Pancreas (tissue), 10 donors: ENCODE data around the gene SMIM12. TPM values are rescaled to one million over a fixed set of nuclear protein-coding genes. Genes with fewer than 3 reads are reported as not detected.

ENCODE experiments used
- ATAC-seq, 4 donors: fragments of 200-7000 bp; cut with Tn5 transposase; one replicate each; pipeline versions ENCODE4 v1.8.0 to v1.9.1; 2020; ENCODE audit warnings: mild to moderate bottlenecking in 4 of 4, moderate library complexity in 4 of 4
- DNase-seq, 6 donors: peaks; one replicate each; pipeline ENCODE4 v3.0.0-alpha.2; 2020
- FAIRE-seq: peaks from 2 replicates; lab custom pipeline; 2012; peaks lifted over from hg19 to GRCh38; lab: Jason Lieb, UNC
- H3K27ac ChIP-seq, 4 donors: fragments of 200-600 bp; sonication (generic); 1 replicate in 3 of 4; 2 replicates in 1 of 4; pipeline versions ENCODE4 v1.5.0 to v1.8.0; 2020
- H3K27me3 ChIP-seq, 4 donors: fragments of 200-600 bp; one replicate each; pipeline ENCODE4 v1.8.0; 2021
- H3K36me3 ChIP-seq, 3 donors: fragments of 200-600 bp; sonication (generic) in 1 of 3; one replicate each; pipeline versions ENCODE4 v1.5.0 to v1.8.0; 2020 to 2021
- H3K4me1 ChIP-seq, 3 donors: fragments of 200-600 bp; one replicate each; pipeline ENCODE4 v1.8.0; 2021
- H3K4me3 ChIP-seq, 4 donors: fragments of 200-600 bp; sonication (generic) in 2 of 4; one replicate each; pipeline versions ENCODE4 v1.5.0 to v1.8.0; 2020 to 2021
- H3K9me3 ChIP-seq, 4 donors: fragments of 200-600 bp; one replicate each; pipeline ENCODE4 v1.8.0; 2021
- CTCF ChIP-seq, 4 donors: fragments of 200-600 bp; sonication (generic) in 3 of 4; IDR thresholded peaks; one replicate each; pipeline versions ENCODE4 v1.5.0 to v1.8.0; 2021; ENCODE audit warnings: antibody characterized with exemption in 4 of 4
- WGBS, 2 donors: extraction: QIAGEN DNeasy Blood & Tissue Kit; methylation state at CpG; one replicate each; pipeline ENCODE4 v1.1.7; 2013; 5-methylcytosine and 5-hydroxymethylcytosine counted together
- intact Hi-C, 3 donors: fragments of 100-400 bp; cut with DNase I; formaldehyde crosslinking; loops; one replicate each; pipeline versions ENCODE4 v1.11.1 to v1.14.2; 2022
- polyA plus RNA-seq, 2 donors: library from polyadenylated mRNA; stranded (reverse); fragments of 200-250 nt; gene quantifications; one replicate each; pipeline ENCODE4 v1.2.3, GENCODE V29; 2013
- total RNA-seq, 6 donors: library from RNA; stranded (reverse); fragmentation: NEBNext Ultra II Directional in 4 of 6; extraction: Animal tissue kit (Norgen Biotek cat#: 25700) in 4 of 6; gene quantifications; one replicate each; pipeline versions ENCODE4 v1.2.1 to v1.2.4, GENCODE V29; 2021 to 2023
- donor health status: healthy with polysubstance abuse.
- donor health status: DM: no; HTN: no; CAD: no; lungs with moderate emphysema.
- donor health status: DM: no; HTN: no; CAD: no.
- donor health status: control.
- donor health status: control.
- donor health status: Bipolar disorder and iron deficiency.
- donor health status: DM: yes; HTN: yes; CAD: no.
- donor health status: DM: no; HTN: no; CAD: no.
- donor health status: DM: no; HTN: no; CAD: no.
- donor health status: DM: yes; HTN: yes; CAD: no.

SMIM12 gene
- total and polyA plus RNA-seq, 8 donors = 6.2 to 18.5 (median 14.3) TPM

- intact Hi-C loops = no loop called here
- no peaks in the 10 kb centered on the region for H3K27me3 ChIP-seq
- TF ChIP-seq CTCF (IDR thresholded peaks at IDR 0.05) = no peak
- H3K36me3 ChIP-seq = no peaks in the 10 kb centered on the region
- H3K4me1 ChIP-seq = no peaks in the 10 kb centered on the region
- 58 to 72% methylated on average over 9 of the region's 9 CpGs for WGBS, 2 donors
- H3K4me3 ChIP-seq = no peak overlapping the region
- no peaks in the 10 kb centered on the region for H3K9me3 ChIP-seq
- no peak overlapping the region for H3K27ac ChIP-seq
- no peak for ATAC-seq
- FAIRE-seq = no peak
- DNase-seq = no peak
Observed at GRCh38 chr1:34879230-34879629, 19.7 kb upstream of the SMIM12 start.

- Histone ChIP-seq H3K4me1 (no peaks in the 10 kb centered on the region), H3K4me3 (no peak overlapping the region), H3K27ac (no peak overlapping the region), H3K27me3 (no peaks in the 10 kb centered on the region), H3K9me3 (no peaks in the 10 kb centered on the region), H3K36me3 (no peaks in the 10 kb centered on the region)
- WGBS, 2 donors = 81 to 90% methylated on average over 7 of the region's 7 CpGs
- intact Hi-C loops = no loop called here
- ATAC-seq (no peak), DNase-seq (no peak), FAIRE-seq (no peak)
- TF ChIP-seq CTCF (IDR thresholded peaks at IDR 0.05) = no peak
Observed at GRCh38 chr1:34876406-34876805, 16.9 kb upstream of the SMIM12 start.

GRCh38 chr1:34874296-34874952 is 14.9 kb upstream of the SMIM12 start:
- intact Hi-C loops = no loop called here
- Histone ChIP-seq H3K36me3 (no peaks in the 10 kb centered on the region), H3K27me3 (no peaks in the 10 kb centered on the region), H3K9me3 (no peaks in the 10 kb centered on the region), H3K4me1 (no peaks in the 10 kb centered on the region), H3K4me3 (no peak overlapping the region), H3K27ac (no peak overlapping the region)
- FAIRE-seq = no peak
- ATAC-seq = no peak
- DNase-seq = no peak
- TF ChIP-seq CTCF (IDR thresholded peaks at IDR 0.05) = no peak
- WGBS, 2 donors = 71 to 81% methylated on average over 4 of the region's 4 CpGs

- no peaks in the 10 kb centered on the region for H3K4me1 ChIP-seq
- ATAC-seq (no peak), DNase-seq (no peak), FAIRE-seq (no peak)
- 64 to 72% methylated on average over 4 of the region's 4 CpGs for WGBS, 2 donors
- no peaks in the 10 kb centered on the region for H3K9me3 ChIP-seq
- H3K4me3 ChIP-seq = no peak overlapping the region
- no peaks in the 10 kb centered on the region for H3K36me3 ChIP-seq
- no peaks in the 10 kb centered on the region for H3K27me3 ChIP-seq
- TF ChIP-seq CTCF (IDR thresholded peaks at IDR 0.05) = no peak
- H3K27ac ChIP-seq = no peak overlapping the region
- intact Hi-C loops = no loop called here
Observed at GRCh38 chr1:34872133-34872503, 12.6 kb upstream of the SMIM12 start.

- DNase-seq (no peak), ATAC-seq (no peak), FAIRE-seq (no peak)
- 60 to 61% methylated on average over 17 of the region's 17 CpGs for WGBS, 2 donors
- no peak overlapping the region for H3K4me3 ChIP-seq
- intact Hi-C loops = no loop called here
- H3K9me3 ChIP-seq = no peaks in the 10 kb centered on the region
- H3K36me3 ChIP-seq = no peaks in the 10 kb centered on the region
- TF ChIP-seq CTCF (IDR thresholded peaks at IDR 0.05) = no peak
- H3K4me1 ChIP-seq = peaks cover 0 to 3% (median 0%) of the 10 kb centered on the region in 3 donors
- no peaks in the 10 kb centered on the region for H3K27me3 ChIP-seq
- no peak overlapping the region for H3K27ac ChIP-seq
Observed at GRCh38 chr1:34871443-34872132, 12.0 kb upstream of the SMIM12 start.
